GM19372 (cell line): ENCODE data around the gene ATP6V1A.

ENCODE experiments used
- ATAC-seq: cut with Tn5 transposase; IDR thresholded peaks from one replicate; pipeline ENCODE4 v1.9.1; 2021; ENCODE audit warnings: mild to moderate bottlenecking, low read depth, moderate library complexity; ENCODE audit not compliant: unreplicated experiment

Gene ATP6V1A

DNA sequence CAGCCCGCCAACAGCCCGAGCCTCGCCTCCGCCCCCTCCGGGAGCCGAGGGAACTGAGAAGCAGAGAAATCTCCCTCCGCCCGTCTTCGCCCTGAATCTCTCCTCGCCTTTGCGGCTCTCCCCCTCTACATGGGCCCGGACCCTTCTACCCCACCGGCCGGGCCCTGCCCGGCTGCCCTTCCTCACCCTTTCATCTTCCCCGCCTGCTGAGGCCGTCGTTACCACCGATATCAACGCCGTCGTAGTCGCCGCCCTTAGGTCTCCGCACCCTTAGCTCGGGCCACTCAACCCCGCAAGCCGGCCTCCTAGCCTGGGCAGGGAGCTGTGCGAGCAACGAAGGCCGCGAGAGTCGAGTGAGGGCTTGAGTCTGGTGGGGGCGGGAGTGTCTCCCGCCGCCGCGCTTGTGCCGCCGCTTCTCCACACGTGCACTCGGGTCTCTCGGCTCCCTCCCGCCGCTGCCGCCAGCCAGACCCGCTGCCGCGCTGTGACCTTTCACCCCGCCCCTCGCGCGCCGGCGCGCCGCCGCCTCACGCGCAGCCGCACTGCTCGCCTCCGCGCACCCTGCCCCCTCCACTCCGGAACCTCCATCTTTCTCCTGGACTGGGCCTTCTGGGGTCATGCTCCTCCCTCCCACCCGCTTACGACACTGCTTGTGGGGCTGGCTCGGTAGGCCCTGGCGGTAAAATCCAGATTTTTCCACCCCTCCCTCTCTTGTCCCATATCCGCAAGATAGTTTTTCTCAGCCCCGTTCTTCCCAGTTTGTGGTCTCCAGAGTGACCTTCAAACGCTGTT is 883 bp upstream of the ATP6V1A start, which contains the start of gene NAA50:
Gene NAA50, minus strand, starts transcription at position 494 of the 792 bp plus-strand sequence. Its CDS starts 300 bp downstream, at position 194.
- ATAC-seq = peak; percentile 48

DNA sequence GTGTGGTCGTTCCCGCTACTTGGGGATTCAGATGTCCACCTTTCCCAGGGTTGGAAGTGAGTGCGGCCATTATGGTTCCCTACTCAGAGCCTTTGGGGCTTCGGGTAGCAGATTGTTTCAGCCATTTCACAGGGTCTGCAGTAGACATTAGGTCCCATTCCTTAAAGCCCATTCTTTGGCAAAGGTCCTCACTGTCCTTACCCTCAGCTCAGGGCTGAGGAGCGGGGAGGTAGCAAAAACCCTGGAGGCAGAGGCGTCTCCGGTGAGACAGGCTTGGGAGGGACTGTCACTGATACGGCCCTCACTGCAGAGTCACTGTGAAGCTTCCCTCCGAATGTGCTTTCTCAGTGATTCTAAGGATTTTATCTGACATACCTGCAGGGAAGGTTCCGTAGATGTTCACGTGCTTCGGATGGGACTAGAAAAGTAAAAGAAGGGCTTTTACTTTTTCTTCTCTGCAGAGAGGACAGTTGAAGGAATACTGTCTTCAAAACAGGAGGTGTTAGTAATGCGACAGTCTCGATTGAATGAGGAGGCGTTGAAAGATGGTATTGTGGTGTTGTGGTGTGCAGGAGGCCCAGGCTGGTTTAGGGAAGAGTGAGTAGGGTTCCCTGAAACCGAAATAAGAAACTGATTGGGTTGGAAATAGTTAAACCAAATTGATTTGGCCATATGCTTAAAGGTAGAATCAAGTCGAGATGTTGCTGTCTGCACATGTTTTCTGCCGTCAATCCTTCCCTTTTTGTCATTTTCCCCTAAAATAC is 630 bp downstream of the ATP6V1A start:
- ATAC-seq = no peak

DNA sequence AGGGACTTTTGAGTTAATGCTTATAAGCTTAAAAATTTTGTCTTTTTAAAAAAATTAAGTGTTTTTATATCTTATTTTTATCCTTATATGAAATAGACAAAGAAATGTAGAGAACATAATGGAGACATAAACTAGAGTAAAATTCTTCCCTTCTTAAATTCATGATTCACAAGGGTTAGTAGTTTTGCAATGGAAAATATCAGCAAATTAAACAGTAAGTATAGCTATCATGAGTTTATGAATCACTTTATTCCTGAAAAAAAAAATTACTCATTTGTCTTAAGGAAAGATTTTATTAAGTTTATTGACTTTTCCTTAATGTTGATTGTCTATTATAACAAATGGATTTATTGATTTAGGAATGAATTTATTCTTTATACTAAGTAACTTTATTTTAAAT is 4.3 kb downstream of the ATP6V1A start:
- ATAC-seq = no peak

DNA sequence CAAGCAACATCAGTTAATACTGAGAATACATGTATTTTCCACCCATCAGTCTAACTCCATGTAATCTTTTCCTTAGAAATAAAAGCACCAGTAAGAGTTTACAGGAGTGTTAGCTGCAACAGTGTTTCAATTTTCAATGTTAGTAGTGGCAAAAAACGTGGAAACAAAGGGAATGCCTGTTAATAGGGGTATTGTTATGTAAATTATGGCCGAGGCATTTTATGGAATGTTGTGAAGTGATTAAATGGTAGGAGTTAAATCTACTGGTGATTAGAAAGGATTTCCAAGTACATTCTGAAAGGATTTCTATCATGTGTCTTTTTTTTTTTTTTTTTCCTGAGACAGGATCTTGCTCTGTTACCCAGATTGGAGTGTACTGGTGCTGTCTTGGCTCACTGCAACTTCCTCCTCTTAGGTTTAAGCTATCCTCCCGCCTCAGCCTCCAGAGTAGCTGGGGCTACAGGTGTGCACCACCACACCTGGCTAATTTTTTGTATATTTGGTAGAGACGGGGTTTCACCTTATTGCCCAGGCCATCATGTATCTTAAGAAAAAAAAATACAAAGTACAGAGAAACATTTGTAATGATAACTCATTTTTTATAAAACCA is 6.6 kb downstream of the ATP6V1A start:
- no peak for ATAC-seq

DNA sequence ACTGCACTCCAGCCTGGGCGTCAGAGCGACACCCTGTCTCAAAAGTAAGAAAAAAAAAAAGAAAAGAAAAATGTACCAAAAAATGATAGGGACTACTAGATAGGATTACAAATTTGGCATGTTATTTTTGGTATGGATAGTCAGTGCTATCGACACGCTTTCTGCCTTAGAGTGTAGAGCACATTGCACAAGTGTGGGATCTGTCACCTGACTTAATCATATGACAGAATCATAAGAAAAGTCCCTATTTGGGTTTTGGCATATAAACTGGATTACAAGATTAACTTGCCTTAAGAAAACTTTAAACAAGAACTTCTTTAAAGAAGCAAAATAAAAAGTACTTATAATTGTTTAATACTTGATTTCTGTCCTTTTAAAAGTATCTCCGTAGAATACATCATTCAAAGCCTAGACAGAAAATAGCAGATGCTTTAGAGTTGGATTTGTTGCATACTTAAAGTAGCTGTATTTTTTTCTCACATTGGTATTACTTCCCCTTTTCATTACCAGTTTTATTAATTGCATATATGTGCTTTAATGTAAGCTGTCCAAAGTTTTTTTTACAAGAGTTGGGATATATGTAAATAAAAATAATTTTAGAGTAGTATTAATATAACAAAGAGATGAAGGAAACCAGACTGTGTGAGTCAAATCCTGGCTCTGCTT is 7.8 kb downstream of the ATP6V1A start:
- ATAC-seq = peak; percentile 85

DNA sequence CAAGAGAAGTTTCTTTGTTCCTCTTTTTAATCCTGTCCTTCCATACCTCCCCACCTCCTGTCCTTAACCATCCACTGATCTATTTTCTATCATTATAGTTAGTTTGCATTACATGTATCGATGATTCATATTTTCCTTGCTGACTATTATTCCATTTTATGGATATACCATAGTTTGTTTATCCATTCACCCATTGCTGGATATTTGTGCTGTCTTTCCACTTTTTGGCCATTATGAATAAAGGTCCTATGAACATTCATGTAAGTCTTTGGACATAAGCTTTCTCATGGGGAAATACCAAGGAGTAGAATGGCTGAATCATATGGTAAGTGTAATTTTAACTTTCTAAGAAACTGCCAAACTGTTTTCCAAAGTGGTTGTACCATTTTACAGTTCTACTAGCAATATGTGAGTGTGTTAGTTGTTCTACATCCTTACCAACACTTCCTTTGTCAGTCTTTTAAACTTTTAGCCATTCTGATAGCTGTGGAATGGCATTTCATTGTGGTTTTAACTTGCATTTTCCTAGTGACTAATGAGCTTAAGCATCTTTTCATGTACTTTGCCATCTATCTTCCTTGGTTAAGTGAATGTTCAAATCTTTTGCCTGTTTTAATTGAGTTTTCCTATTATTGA is 11.7 kb downstream of the ATP6V1A start:
- no peak for ATAC-seq

DNA sequence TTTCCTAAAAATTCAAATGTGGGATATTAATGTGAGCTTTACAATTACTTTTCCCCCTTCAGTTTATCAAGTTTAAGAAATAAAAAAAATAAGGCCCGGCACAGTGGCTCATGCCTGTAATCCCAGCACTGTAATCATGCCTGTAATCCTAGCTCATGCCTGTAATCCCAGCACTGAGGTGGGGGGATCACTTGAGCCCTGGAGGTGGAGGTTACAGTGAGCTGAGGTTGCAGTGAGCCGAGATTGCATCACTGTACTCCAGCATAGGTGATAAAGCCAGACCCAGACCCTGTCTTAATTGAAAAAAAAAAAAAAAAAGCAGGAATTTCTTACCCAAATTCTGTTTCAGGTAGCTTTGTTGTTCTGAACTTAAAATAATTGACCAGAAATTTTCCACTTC is 17.9 kb downstream of the ATP6V1A start:
- ATAC-seq = no peak

DNA sequence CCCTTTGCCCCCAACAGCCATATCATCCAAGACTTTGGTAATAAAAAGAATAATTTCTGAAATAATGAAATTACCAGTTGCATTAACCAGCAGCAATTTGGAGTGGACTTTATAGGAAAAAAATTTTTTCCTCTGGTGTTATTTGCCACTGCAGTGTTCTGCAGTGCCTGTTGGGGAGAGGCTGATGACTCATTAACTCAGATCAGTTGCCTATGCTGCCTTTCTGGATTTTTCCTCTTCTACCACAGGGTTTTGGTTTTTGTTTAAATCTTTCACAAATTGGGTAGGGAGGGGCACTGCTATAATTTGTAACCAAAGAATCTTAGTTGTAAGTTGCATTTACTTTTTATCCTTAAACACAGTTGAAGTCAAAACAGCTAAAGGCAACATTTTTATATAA is 22.7 kb downstream of the ATP6V1A start:
- peak; percentile 70 for ATAC-seq

DNA sequence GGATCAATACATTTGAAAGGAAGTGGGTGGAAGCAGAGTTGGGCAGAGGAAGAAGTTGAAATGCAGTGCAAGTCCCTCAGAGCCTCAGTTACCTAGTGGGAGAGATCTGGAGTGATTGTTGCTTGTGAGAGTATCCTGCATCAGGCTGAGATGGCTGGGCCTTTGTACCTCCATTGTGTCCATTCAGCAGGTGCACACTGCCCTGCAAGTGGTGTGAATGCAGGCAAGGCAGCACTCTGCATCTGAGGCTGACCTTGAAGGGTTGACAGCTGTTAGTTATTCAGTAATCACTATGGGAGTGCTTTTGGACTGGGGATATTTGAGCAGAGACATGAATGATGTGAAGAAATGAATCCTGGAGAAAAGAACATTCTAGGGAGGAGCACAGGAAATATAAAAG is 25.2 kb downstream of the ATP6V1A start:
- no peak for ATAC-seq

DNA sequence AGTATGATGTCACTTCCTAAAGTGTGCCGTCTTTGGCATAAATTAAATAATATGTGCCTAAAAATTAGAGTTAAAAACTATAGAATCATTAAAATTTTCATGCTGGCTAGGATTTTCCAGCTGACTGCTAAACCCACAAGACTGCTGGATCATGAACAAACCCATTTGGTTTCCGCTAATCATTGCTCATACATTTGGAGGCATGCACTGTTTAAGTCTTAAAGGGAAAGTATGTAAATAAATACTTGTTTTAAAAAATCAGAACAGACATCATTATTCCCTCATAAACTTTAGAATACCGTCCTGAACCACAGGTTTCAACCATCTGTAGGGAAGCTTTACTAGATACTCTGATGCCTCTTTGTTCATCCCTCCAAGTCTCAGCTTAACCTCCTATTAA is 26.5 kb downstream of the ATP6V1A start:
- ATAC-seq = no peak

DNA sequence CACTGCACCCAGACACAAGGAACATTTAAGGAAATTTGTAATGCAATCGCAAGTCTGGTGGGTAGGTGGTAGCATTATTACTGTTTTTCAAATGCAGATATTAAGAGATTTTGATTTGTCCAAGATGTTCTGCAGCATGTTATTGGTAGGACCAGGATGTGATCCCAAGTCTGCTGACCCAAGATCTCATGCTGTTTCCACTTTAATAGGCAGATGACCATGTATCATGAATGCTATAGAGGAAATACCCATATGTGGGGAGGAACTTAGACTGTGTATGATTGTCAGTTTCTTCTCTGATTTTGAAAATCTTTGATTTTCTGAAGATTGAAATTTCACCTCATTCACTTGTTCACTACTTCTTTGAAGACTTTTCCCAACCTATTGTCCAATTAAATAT is 28.7 kb downstream of the ATP6V1A start:
- ATAC-seq = no peak

DNA sequence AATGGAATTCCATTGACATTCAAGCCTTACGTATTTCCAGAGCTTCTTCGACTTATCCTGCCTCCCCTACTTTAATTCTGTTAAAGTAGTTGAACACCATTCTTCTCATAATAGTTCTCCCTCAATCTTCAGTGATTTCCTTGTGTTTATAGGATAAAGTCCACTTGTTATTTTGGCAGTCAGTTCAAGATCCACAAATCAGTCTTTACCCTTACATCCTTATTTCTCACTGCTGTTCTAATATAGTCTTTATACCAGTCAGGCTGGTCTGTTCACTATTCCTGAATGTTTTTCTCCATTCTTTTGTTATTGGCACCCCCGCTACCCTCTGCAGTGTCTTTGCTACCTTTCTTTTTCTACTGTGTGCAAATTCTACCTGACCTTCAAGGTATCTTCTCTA is 29.7 kb downstream of the ATP6V1A start:
- ATAC-seq = no peak

DNA sequence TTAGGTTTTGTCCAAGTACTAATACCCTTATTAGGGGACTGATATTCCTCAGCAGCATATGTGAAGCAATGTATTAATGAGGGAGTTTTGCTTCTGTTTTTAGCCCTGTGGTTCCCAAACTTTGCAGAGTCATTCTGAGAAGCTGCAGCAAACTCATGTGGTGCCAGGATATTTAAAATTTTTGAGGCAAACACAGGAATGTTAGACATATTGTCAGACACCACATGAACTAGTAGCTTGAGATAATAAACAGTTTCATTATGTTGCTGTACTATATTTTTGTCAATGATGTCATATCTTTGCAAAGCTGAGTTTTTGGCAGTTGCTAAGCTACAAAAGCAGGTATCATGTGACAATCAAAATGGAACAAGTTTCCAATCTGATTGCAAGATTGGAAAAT is 36.6 kb downstream of the ATP6V1A start:
- no peak for ATAC-seq

DNA sequence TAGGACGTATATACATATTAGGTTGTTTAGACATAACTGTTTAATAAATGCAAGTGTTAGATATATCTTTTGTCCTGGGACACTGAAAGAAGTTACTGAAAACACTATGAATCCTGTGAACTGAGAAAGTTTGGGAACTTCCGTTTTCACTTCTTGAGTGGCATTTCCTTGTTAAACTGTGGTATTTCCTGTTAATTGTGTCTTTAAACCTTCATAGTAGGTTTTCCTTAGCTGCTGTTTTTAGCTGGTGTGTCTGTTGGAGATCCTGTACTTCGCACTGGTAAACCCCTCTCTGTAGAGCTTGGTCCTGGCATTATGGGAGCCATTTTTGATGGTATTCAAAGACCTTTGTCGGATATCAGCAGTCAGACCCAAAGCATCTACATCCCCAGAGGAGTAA is 37.1 kb downstream of the ATP6V1A start:
- ATAC-seq = no peak

DNA sequence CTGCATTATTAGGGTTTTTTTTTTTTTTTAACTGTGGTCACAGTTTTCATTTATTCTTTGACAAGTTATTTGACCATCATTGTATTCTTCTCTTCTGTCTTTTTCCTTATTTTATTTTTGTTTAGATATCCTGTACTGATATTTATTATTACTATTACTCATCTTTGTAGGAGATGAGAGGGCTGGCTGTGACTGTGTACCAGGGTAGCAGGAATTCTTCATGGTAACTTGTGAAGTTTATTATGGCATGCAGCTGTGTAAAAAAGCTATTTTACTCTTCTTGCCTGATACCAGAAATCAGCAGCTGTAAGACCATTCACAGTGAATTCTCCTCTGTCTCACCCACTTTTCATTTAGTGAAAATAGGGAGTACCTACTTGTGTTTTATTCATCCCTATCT is 44.5 kb downstream of the ATP6V1A start:
- no peak for ATAC-seq

DNA sequence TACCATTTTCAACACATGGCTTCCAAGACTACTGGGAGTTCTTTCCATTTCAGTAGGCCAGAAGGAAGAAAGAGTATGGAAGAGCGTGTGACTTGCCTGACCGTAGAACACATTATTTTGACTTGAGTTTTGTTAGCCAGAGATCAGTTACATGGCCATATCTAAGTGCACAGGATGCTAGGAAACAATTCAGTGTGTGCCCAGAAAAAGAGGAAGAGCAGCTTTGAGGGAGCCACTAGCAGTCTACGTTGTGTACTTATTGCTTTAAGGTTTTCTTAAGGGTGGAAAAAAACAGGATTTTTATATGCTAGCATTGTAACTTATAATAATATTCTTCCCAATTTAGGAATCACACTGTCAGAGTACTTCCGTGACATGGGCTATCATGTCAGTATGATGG is 47.7 kb downstream of the ATP6V1A start:
- no peak for ATAC-seq

DNA sequence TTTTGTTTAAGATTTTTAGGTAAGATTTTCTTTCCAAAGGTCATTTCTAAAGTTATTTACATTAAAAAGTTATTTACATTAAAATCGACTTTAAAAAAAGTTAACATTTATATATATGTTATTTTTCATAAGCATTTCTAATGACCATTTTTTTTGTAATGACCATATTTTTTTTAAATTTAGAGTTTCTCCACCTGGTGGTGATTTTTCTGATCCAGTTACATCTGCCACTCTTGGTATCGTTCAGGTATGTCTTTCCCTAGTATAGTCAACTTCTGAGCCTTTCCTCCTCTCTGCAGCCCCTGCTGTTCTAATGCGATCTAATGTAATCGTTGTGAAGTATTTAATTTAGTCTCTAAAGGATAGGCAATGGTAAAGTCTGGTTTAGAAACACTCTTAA is 48.9 kb downstream of the ATP6V1A start:
- ATAC-seq = no peak

DNA sequence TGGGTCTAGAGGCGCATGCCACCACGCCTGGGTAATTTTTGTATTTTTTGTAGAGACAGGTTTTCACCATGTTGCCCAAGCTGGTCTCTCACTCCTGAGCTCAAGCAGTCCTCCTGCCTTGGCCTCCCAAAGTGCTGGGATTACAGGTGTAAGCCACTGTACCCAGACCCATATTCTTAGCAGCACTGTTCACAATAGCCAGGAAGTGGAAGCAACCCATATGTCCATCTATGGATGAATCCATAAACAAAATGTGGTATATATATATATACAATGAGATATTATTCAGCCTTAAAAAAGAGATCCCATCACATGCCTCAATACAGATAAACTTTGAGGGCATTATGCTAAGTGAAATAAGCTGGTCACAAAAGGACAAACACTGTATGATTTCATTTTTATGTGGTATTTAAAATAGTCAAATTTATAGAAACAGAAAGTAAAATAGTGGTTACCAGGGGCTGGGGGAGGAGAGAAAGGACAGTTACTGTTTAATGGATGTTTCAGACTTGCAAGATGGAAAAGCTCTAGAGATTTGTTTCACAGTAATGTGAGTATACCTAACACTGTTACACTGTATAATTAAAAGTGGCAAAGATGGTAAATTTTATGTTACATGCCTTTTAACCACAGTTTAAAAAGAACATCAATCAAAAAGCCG is 56.1 kb downstream of the ATP6V1A start:
- no peak for ATAC-seq

DNA sequence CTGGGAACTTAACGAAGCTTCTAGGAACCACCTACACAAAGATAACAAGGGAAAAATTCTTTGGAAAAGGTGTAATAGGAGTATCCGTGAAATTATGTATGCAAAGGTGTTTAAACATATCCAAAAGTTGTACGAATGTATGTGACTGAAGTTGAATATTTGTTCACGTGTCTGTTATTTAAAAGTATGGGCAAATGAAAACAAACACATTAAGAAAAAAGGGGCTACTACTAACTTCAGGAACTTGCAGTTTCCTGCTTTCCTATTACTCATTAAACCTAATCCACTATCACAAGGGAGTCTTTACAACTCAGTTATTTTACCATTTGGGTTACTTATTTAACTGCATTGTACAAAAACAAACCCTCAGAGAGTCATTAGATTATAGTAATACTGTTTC is 57.8 kb downstream of the ATP6V1A start:
- ATAC-seq = no peak

DNA sequence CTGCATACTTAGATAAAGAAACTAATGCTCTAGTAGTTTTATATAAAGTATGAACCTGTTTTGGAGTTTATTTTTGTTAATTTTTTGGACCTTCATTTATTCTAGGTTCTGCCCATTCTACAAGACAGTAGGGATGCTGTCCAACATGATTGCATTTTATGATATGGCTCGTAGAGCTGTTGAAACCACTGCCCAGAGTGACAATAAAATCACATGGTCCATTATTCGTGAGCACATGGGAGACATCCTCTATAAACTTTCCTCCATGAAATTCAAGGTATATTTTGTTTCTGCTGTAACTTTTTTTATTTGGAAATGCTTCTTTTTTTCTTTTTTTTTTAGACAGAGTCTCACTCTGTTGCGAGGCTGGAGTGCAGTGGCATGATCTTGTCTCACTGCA is 58.4 kb downstream of the ATP6V1A start:
- ATAC-seq = no peak
